PC-9 (cell line): ENCODE results near the gene HNRNPH3.

Source experiments
- CTCF ChIP-seq: fragments of 200-600 bp; sonication (generic); conservative IDR thresholded peaks from 2 replicates; pipeline ENCODE4 v1.6.1; 2017; ENCODE audit warnings: mixed run types, antibody characterized with exemption, mild to moderate bottlenecking, moderate library complexity
- EZH2 ChIP-seq: fragments of 200-600 bp; sonication (generic); IDR thresholded peaks from 2 replicates; pipeline ENCODE4 v1.8.0; 2017; ENCODE audit warnings: antibody characterized with exemption, low read depth

GRCh38 chr10:68302871-68303270 is 29.0 kb upstream of the HNRNPH3 start:
- no peak for TF ChIP-seq CTCF
- TF ChIP-seq EZH2 = no peak
